Body of pancreas (tissue), 4 donors: ENCODE measurements around the gene IMPG2.

Experiments used
- POLR2A ChIP-seq, 3 donors: fragments of 450-650 bp; IDR thresholded peaks; one replicate each; pipeline ENCODE4 v1.6.1; 2016; ENCODE audit warnings: antibody characterized with exemption in 3 of 3, mild to moderate bottlenecking in 2 of 3
- TF ChIP-seq, protein P1 (sequence below), 7 experiments: fragments of 450-650 bp in 4 of 7; fragments of 200-600 bp in 3 of 7; sonication (generic) in 3 of 7; IDR thresholded peaks; one replicate each; pipeline ENCODE4 v1.5.1; 2016 to 2019; ENCODE audit warnings: antibody characterized with exemption in 7 of 7

DNA sequence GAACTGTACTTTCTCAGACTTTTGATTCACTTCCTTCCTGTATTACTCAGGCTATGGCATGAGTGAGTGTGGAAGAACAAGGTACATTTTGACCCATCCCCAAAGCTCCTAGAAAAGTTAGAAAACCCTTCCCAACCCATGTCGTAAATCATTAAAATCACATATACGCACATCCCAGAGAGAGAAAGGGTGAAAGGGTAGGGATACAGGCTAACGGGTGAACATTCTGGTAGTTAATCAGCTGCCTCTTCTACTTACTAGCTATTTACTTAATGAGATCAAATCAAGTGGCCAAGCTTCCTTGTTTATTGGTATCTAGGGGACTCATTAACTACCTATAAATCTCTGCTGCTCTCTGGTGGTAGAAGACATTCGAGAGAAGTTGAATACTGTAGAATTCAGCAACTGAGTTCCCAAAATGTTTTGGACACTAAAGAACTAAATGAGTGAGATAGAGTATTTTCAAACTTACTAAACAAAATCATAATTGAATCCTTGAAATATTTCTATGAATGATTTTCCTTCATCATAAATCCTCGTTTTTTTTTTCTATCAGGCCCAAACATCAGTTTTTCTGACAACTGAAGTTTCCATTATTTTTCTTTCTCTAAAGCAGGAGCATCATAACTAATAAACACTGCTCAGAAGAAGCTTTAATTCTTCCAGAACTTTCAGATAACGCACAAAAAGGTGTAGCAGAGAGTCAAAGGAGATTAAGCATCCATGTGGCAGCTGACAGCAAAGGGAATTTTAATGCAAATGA is 124.2 kb downstream of the IMPG2 start:
- TF ChIP-seq, protein P1, sequence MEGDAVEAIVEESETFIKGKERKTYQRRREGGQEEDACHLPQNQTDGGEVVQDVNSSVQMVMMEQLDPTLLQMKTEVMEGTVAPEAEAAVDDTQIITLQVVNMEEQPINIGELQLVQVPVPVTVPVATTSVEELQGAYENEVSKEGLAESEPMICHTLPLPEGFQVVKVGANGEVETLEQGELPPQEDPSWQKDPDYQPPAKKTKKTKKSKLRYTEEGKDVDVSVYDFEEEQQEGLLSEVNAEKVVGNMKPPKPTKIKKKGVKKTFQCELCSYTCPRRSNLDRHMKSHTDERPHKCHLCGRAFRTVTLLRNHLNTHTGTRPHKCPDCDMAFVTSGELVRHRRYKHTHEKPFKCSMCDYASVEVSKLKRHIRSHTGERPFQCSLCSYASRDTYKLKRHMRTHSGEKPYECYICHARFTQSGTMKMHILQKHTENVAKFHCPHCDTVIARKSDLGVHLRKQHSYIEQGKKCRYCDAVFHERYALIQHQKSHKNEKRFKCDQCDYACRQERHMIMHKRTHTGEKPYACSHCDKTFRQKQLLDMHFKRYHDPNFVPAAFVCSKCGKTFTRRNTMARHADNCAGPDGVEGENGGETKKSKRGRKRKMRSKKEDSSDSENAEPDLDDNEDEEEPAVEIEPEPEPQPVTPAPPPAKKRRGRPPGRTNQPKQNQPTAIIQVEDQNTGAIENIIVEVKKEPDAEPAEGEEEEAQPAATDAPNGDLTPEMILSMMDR (IDR thresholded peaks at IDR 0.05) = peak in 6 of 7 experiments; percentile 29 to 65 (median 53)
- TF ChIP-seq POLR2A (IDR thresholded peaks at IDR 0.05) = no peak
